ENCODE data around the gene SH3PXD2B. TPM values are rescaled to one million over a fixed set of nuclear protein-coding genes. Genes with fewer than 3 reads are reported as not detected.

Gene SH3PXD2B
- total RNA-seq, 1 donor from 2014 or later, result 60.8 TPM

DNA sequence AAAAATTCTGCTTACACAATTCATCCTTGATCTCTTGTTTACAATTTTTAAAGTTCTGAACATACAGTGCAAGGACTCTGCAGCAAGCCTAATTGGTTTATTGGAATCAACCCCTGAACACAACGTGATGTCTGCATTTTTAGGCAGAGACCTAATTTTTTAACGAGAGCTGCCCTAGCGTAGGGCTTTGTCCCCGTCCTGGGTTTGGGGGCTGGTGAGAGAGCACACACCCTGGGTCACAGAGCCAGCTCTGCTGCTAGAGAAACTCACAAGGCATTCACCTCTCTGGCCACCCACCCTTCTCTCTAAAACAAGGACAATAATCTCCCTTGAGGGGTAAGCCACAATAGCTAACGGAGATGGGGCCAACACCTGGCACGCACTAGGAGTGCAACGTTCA is 28.2 kb downstream of the SH3PXD2B start:
- TF ChIP-seq, protein P1, sequence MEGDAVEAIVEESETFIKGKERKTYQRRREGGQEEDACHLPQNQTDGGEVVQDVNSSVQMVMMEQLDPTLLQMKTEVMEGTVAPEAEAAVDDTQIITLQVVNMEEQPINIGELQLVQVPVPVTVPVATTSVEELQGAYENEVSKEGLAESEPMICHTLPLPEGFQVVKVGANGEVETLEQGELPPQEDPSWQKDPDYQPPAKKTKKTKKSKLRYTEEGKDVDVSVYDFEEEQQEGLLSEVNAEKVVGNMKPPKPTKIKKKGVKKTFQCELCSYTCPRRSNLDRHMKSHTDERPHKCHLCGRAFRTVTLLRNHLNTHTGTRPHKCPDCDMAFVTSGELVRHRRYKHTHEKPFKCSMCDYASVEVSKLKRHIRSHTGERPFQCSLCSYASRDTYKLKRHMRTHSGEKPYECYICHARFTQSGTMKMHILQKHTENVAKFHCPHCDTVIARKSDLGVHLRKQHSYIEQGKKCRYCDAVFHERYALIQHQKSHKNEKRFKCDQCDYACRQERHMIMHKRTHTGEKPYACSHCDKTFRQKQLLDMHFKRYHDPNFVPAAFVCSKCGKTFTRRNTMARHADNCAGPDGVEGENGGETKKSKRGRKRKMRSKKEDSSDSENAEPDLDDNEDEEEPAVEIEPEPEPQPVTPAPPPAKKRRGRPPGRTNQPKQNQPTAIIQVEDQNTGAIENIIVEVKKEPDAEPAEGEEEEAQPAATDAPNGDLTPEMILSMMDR (IDR thresholded peaks at IDR 0.05), result no peak
- peaks cover 0 to 3% of the 10 kb centered on the region in 2 donors for H3K36me3 ChIP-seq
- intact Hi-C loops (cut with DNase I), result no loop called here
- peaks cover 0 to 13% of the 10 kb centered on the region in 2 donors for H3K4me1 ChIP-seq
- H3K4me3 ChIP-seq, result no peak overlapping the region
- no peak for DNase-seq (ENCODE audit: low spot score in 2 of 2)
- peak overlapping the region; percentile 23 to 32 for H3K27ac ChIP-seq
- no peaks in the 10 kb centered on the region for H3K27me3 ChIP-seq
- no peaks in the 10 kb centered on the region for H3K9me3 ChIP-seq

DNA sequence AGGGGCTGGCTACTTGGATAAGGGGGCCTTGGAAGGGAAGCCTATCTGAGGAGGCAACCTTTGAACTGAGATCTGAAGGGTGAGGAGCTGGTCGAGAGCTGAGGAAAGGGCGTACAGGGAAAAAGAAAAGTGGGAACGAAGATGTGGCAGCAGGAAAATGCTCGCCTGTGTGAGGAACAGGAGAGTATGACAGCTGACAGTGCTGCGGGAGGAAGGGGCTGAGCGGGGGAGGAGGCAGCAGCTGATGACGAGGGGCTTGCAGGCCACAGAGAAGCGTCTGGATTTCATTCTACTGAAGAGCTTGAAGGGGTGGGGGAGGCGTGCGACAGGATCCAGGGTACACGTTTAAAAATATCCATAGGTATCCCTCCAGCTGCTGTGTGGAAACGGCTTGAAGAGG is 28.9 kb downstream of the SH3PXD2B start:
- intact Hi-C loops (cut with DNase I), result no loop called here
- no peaks in the 10 kb centered on the region for H3K27me3 ChIP-seq
- no peak overlapping the region for H3K4me3 ChIP-seq
- no peak for DNase-seq (ENCODE audit: low spot score in 2 of 2)
- TF ChIP-seq, protein P1 (IDR thresholded peaks at IDR 0.05), result no peak
- peaks cover 0 to 12% of the 10 kb centered on the region in 2 donors for H3K4me1 ChIP-seq
- peak overlapping the region in 1 of 2 donors; percentile 30 for H3K27ac ChIP-seq
- peaks cover 0 to 3% of the 10 kb centered on the region in 2 donors for H3K36me3 ChIP-seq
- no peaks in the 10 kb centered on the region for H3K9me3 ChIP-seq

DNA sequence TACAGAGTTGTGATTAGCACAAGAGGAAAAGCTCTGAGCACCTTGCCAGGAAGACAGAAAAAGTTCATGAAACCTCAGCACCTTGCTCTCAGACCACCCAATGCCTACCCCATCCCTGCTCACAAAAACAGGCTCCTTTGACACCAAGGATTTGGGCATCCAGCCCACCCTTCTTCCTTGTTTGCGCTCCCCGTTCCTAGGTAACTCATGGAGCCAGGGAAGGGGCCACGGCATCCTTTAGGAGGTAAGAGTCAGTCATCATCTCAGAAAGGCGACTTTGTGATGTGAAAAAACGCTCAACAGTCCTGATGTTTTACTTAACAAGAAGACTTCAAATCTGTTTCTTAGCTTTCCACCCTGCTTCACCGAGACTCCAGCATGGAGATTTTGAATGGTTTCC is 29.5 kb downstream of the SH3PXD2B start:
- no peaks in the 10 kb centered on the region for H3K9me3 ChIP-seq
- peaks cover 0 to 3% of the 10 kb centered on the region in 2 donors for H3K36me3 ChIP-seq
- no peak overlapping the region for H3K4me3 ChIP-seq
- peak overlapping the region; percentile 30 to 45 for H3K27ac ChIP-seq
- peaks cover 0 to 18% of the 10 kb centered on the region in 2 donors for H3K4me1 ChIP-seq
- TF ChIP-seq, protein P1 (IDR thresholded peaks at IDR 0.05), result no peak
- no peaks in the 10 kb centered on the region for H3K27me3 ChIP-seq
- no peak for DNase-seq (ENCODE audit: low spot score in 2 of 2)
- intact Hi-C loops (cut with DNase I), result no loop called here

DNA sequence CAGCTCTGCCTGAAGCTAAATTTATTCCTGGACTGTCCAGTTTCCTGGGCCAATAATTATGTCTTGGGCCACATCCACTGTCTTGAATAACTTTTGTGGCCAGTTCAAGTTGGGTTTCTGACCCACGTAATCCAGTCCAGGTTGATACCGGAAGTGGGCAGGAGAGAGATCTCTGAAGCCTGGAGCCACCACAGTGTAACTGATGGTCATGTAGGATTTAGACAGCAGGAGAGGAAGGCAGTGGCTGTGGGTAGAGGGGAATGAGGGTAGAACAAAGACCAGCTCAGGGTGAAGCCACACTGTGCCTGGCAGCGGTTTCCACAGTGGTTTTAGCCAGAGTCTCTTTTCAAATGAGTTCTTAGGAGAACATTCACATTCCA is 30.2 kb downstream of the SH3PXD2B start:
- intact Hi-C loops (cut with DNase I), result no loop called here
- no peak for DNase-seq (ENCODE audit: low spot score in 2 of 2)
- no peaks in the 10 kb centered on the region for H3K9me3 ChIP-seq
- H3K4me1 ChIP-seq, result peaks cover under 1 to 25% of the 10 kb centered on the region in 2 donors
- H3K27me3 ChIP-seq, result no peaks in the 10 kb centered on the region
- H3K36me3 ChIP-seq, result peaks cover 0 to 3% of the 10 kb centered on the region in 2 donors
- H3K27ac ChIP-seq, result peak overlapping the region; percentile 30 to 45
- TF ChIP-seq, protein P1 (IDR thresholded peaks at IDR 0.05), result no peak
- H3K4me3 ChIP-seq, result no peak overlapping the region

DNA sequence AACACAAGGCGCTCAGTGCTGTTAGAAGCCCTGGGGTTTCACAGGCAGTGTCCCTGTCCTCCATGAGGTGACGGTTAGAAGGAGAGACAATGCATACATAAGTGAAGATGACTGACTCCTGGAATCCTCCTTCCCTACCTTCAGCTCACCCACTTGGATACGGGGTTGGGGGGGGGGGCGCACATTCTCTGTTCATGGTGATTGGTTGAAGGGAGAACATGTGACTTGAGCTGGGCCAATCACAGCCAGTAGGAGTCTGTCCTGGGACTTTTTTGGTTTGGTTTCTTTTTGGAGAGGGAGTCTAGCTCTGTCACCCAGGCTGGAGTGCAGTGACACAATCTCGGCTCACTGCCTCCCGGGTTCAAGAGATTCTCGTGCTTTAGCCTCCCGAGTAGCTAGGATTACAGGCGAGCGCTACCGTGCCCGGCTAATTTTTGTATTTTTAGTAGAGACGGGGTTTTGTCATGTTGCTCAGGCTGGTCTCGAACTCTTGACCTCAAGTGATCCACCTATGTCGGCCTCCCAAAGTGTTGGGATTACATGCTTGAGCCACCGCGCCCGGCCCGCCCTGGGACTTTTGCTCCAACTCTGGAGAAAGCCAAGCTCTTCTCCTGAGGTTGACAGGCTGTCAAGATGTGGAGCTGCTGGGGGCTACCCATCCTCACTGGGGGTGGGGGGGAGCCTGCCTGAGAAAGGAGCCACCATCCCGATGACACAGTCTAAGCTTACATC is 30.8 kb downstream of the SH3PXD2B start:
- intact Hi-C loops (cut with DNase I), result no loop called here
- Histone ChIP-seq H3K9me3 (no peaks in the 10 kb centered on the region), H3K27me3 (no peaks in the 10 kb centered on the region), H3K27ac (peak overlapping the region; percentile 30 to 45), H3K4me3 (no peak overlapping the region), H3K36me3 (peaks cover 0 to 3% of the 10 kb centered on the region in 2 donors), H3K4me1 (peaks cover 6 to 28% of the 10 kb centered on the region in 2 donors)
- DNase-seq (ENCODE audit: low spot score in 2 of 2), result no peak
- TF ChIP-seq, protein P1 (IDR thresholded peaks at IDR 0.05), result no peak
